NCI-H446 (cell line): ENCODE measurements around the gene PARPBP.
A peak's percentile ranks its signal among the peaks of the same experiment; 100 is the strongest.
"Not testable (repeated sequence)": the region's sequence is repeated elsewhere in the genome, so short reads cannot be mapped to it uniquely, and the experiment has no call there.

ENCODE experiments used
- DNase-seq, 2 experiments: peaks; one replicate each; lab custom pipeline; 2025; lab: John Stamatoyannopoulos, UW

PARPBP gene

DNA sequence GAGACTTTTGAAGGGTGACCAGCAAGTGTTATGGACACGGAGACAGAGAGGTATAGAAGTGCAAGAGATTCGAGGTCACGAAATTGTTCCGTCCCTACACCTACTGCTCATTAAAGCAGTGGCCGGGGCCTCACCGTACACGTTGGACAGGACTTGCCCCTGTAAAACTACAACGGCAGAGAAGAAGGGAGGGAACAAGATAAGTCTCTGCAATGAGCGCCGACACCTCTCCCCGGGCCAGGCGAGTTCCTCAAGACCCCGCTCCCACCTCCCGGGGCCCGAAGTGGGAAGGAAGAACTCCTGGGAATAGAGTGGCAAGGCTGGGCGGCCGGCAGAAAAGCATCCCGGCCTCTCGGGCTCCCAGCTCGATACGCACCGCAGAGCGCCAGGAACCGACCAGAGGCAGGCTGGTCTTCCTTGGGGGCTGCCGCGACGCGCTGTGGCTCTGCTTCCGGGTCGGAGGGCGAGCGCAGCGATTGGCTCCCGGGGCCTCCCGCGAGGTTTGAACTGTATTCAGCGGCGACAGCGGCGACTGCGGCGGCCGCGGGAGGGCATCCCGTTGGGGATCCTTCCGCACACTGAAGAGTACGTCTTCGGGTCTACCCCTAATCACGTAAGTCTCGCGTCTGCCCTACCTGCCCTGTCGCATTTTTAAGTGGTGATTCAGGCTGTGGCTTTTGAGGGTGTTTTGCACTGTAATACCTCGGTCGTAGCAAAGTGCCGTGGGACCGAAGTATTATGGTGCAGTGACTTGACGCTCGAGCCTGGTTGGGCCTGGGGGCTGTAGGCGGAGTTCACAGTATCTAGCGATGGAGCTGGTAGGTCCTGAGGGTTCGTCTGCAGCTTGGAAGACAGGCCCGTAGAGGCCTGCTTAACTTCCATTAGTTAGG lies at the start of gene PARPBP, which contains the start of gene NUP37:
Gene PARPBP, plus strand, starts transcription at position 510 of the 890 bp plus-strand sequence. CDS start 3,706 bp downstream, outside the sequence.
Gene NUP37, minus strand, starts transcription at position 441 of the 890 bp plus-strand sequence. CDS start 1,596 bp downstream, outside the sequence.
- DNase-seq, result peak; percentile 46 to 90

DNA sequence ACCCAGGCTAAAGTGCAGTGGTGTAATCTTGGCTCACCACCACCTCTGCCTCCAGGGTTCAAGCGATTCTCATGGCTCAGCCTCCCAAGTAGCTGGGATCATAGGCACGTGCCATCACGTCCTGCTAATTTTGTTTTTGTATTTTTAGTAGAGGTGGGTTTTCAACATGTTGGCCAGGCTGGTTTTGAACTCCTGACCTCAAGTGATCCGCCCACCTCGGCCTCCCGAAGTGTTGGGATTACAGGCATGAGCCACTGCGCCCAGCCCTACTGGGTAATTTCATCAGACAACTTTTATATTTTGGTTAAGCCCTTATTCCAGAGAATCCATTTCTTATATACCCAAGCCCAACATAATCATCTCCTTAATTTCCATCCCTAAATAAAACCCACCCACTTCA lies 47.9 kb upstream of the PARPBP start:
- DNase-seq, result not testable (repeated sequence)

GRCh38 chr12:102080842-102081241 lies 39.1 kb upstream of the PARPBP start:
- DNase-seq, result no peak

DNA sequence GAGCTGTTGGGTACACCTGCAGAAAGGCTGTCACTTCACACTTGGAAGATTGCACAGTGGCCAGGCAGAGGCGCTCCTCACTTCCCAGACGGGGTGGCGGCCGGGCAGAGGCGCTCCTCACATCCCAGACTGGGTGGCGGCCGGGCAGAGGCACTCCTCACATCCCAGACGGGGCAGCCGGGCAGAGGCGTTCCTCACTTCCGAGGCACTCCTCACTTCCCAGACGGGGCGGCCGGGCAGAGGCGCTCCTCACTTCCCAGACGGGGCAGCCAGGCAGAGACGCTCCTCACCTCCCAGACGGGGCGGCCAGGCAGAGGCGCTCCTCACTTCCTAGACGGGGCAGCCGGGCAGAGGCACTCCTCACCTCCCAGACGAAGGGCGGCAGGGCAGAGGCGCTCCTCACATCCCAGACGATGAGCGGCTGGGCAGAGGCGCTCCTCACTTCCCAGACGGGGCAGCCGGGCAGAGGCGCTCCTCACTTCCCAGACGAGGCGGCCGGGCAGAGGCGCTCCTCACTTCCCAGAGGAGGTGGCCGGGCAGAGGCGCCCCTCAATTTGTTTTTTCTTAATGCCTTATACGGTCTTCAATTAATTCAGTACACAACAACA lies 30.7 kb upstream of the PARPBP start:
- DNase-seq, result not testable (repeated sequence)

DNA sequence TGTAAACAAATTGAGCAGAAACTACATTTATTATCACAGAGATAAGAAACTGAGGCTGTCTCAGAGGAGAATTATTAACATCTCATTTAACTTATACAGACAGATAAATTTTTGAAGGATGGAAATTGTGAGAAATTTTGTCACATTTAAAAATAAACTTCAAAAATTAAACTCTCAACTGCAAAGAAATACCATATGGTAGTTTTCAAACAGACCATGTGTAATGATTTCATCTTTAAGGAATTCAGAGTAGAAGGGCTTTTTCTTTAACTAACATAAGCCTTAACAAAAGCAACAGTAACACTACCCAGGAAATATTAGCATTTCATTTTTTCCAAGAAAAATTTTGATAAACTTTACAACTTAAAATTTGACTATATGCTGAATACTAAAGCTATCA lies 26.7 kb upstream of the PARPBP start:
- DNase-seq, result peak in 1 of 2 experiments; percentile 3

GRCh38 chr12:102095677-102096263 lies 24.2 kb upstream of the PARPBP start:
- peak in 1 of 2 experiments; percentile 24 for DNase-seq

DNA sequence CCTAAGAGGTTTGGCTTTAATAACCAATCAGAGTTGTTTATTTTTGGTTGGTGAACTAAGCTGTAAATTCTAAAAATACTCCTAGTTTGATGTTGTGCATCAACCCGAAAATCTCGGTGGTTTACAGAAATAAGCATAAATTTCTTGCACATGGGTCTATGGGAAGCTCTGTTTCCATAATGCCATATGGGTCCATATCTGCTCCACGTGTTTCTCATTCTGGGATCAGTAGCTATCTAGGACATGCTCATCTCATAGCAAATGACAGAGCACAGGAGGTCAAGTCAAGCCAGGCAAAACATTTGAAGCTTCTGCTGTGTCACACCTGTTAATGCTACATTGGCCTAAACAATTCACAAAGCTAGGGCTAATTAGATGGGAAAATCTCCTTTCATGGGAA lies 23.1 kb upstream of the PARPBP start:
- no peak for DNase-seq

GRCh38 chr12:102106905-102107304 lies 13.1 kb upstream of the PARPBP start:
- no peak for DNase-seq

- DNase-seq, result no peak
Observed at GRCh38 chr12:102107970-102108369, 12.0 kb upstream of the PARPBP start.

DNA sequence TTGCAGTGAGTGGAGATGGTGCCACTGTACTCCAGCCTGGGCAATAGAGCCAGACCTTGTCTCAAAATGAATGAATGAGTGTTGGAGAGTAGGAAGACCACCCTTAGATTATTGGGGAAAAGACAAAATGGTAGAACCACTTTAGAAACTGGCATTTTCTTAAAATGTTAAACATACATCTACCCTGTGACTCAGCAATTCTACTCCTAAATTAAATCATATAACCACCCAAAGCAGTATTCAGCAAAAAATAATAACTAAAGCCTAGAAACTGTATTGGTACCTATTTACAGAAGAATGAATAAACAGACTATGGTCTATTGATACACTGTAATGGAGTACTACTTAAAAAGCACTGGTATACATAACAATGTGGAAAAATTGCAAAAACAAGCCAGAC lies 9.2 kb upstream of the PARPBP start:
- no peak for DNase-seq

GRCh38 chr12:102114212-102114611 lies 5.8 kb upstream of the PARPBP start:
- DNase-seq, result no peak

DNA sequence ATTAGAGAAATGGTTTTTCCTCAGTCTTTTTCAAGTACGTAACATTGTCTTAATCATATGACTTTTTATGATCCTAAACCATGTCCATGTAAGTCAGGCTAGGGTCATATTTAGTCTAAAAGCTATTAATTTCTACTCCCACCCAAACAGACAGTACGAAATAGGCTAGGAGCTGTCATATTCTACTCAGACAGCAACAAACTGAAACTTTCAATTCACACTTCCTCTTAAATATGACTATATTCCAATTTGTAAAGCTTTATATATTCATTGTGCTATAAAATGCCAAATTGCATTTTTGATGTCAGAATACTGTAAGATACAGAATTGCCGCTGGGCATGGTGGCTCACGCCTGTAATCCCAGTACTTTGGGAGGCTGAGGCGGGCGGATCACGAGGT lies 3.6 kb upstream of the PARPBP start:
- DNase-seq, result no peak

GRCh38 chr12:102118874-102119273 lies 1.1 kb upstream of the PARPBP start:
- DNase-seq, result no peak

DNA sequence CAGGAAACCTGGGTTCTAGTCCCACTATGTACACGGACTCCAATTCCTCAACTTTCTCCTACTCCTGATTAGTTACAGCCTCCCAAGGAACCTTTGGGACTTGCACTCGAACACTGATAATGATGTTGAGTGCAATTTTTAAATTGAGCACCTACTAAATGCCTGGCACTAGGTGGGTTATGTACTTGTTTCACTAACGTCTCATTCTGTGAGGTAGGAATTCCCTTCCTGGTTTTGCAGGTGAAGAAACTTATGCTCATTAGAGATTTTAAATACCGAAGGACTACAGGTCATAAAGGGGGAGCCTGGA lies 536 bp downstream of the PARPBP start:
- no peak for DNase-seq

DNA sequence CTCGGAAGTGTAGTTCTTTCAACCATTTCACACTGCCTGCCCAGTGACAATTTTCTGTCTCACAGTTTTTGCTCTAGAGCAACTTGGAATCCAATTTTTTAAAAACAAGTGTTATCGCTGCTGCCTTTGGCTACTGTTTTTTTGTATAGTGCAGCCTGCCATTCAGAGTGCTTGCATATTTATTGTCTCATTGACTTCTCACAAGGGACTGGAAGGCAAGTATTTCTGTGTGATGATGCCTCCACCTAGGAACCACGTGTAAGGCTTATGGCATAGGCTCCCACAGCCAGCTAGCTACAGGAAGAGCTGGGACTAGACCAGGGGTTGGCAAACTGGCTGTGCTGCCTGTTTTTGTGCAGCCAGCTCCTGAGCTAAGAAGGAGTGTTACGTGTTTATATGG lies 903 bp downstream of the PARPBP start:
- DNase-seq, result peak in 1 of 2 experiments; percentile 9

DNA sequence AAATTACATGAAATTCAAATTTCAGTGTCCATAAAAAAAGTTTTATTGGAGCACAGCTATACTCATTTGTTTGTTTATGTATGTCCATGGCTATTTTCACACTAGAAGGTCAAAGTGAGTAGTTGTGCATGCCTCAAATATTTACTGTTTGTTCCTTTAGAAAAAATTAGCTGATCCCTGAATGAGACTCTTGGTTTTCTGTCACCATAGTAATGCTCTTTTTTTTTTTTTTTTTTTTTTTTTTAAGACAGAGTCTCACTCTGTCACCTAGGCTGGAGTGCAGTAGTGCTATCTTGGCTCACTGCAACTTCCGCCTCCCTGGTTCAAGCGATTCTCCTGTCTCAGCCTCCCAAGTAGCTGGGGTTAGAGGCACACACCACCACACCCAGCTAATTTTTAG lies 1.3 kb downstream of the PARPBP start:
- not testable (repeated sequence) for DNase-seq

- not testable (repeated sequence) for DNase-seq
Observed at GRCh38 chr12:102130720-102131119, 10.7 kb downstream of the PARPBP start.

DNA sequence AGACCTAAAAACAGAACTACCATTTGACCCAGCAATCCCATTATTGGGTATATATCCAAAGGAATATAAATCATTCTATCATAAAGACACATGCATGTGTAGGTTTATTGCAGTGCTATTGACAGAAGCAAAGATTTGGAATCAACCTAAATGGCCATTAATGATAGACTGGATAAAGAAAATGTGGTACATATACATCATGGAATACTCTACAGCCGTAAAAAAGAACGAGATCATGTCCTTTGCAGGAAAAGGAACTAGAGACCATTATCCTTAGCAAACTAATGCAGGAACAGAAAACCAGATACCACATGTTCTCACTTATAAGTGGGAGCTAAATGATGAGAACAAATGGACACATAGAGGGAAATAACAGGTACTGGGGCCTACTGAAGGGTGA lies 11.5 kb downstream of the PARPBP start:
- not testable (repeated sequence) for DNase-seq

DNA sequence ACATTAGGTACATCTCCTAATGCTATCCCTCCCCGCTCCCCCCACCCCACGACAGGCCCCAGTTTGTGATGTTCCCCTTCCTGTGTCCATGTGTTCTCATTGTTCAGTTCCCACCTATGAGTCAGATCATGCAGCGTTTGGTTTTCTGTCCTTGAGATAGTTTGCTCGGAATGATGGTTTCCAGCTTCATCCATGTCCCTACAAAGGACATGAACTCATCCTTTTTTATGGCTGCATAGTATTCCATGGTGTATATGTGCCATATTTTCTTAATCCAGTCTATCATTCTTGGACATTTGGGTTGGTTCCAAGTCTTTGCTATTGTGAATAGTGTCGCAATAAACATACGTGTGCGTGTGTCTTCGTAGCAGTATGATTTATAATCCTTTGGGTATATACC lies 17.6 kb downstream of the PARPBP start:
- not testable (repeated sequence) for DNase-seq

DNA sequence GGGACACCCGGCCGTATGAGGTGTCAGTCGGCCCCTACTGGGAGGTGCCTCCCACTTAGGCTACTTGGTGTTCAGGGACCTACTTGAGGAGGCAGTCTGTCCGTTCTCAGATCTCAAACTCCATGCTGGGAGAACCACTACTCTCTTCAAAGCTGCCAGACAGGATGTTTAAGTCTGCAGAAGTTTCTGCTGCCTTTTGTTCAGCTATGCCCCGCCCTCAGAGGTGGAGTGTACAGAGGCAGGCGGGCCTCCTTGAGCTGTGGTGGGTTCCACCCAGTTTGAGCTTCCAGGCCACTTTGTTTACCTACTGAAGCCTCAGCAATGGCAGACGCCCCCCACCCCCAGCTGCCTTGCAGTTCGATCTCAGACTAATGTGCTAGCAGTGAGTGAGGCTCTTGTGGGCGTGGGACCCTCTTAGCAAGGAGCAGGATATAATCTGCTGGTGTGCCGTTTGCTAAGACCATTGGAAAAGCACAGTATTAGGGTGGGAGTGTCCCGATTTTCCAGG lies 22.9 kb downstream of the PARPBP start:
- not testable (repeated sequence) for DNase-seq

- DNase-seq, result no peak
Observed at GRCh38 chr12:102144221-102144620, 24.2 kb downstream of the PARPBP start.

DNA sequence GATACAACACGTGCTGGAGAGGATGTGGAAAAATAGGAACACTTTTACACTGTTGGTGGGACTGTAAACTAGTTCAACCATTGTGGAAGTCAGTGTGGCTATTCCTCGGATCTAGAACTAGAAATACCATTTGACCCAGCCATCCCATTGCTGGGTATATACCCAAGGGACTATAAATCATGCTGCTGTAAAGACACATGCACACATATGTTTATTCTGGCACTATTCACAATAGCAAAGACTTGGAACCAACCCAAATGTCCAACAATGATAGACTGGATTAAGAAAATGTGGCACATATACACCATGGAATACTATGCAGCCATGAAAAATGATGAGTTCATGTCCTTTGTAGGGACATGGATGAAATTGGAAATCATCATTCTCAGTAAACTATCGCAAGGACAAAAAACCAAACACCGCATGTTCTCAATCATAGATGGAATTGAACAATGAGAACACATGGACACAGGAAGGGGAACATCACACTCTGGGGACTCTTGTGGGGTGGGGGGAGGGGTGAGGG lies 27.1 kb downstream of the PARPBP start:
- not testable (repeated sequence) for DNase-seq
